SK-N-SH treated with all-trans-retinoic acid at 6 μM for 48 hours (cell line): ENCODE results near the gene CPLX1.

Experiments
- ARNTL ChIP-seq: fragments of 450-650 bp; formaldehyde crosslinking; IDR thresholded peaks from 2 replicates; pipeline ENCODE4 v1.5.0; 2020; ENCODE audit warnings: low read depth, mild to moderate bottlenecking, moderate library complexity, borderline replicate concordance
- CREB5 ChIP-seq: fragments of 250-450 bp; sonication (Bioruptor Pico); IDR thresholded peaks from 2 replicates; pipeline ENCODE4 v1.5.1; 2020; ENCODE audit warnings: low read depth, mild to moderate bottlenecking, moderate library complexity
- CSRNP3 ChIP-seq: fragments of 250-450 bp; sonication (Bioruptor Pico); IDR thresholded peaks from 2 replicates; pipeline ENCODE4 v1.5.1; 2021; ENCODE audit warnings: mild to moderate bottlenecking, moderate library complexity
- ISL1 ChIP-seq: fragments of 250-450 bp; sonication (Bioruptor Pico); IDR thresholded peaks from 2 replicates; pipeline ENCODE4 v2.1.2; 2022; ENCODE audit warnings: mild to moderate bottlenecking, moderate library complexity
- PATZ1 ChIP-seq: fragments of 250-450 bp; sonication (Bioruptor Pico); IDR thresholded peaks from 2 replicates; pipeline ENCODE4 v1.8.0; 2020; ENCODE audit warnings: mild to moderate bottlenecking, moderate library complexity, borderline replicate concordance
- POU6F1 ChIP-seq: fragments of 250-450 bp; sonication (Bioruptor Pico); IDR thresholded peaks from 2 replicates; pipeline ENCODE4 v1.8.0; 2021; ENCODE audit warnings: low read depth, mild to moderate bottlenecking, moderate library complexity, borderline replicate concordance
- PPARA ChIP-seq: fragments of 250-450 bp; sonication (Bioruptor Pico); IDR thresholded peaks from 2 replicates; pipeline ENCODE4 v1.5.0; 2020; ENCODE audit warnings: mild to moderate bottlenecking, borderline replicate concordance
- TOX ChIP-seq: fragments of 250-450 bp; sonication (Bioruptor Pico); IDR thresholded peaks from 2 replicates; pipeline ENCODE4 v1.8.0; 2021; ENCODE audit warnings: mild to moderate bottlenecking, moderate library complexity, borderline replicate concordance
- TSHZ2 ChIP-seq: fragments of 250-450 bp; sonication (Bioruptor Pico); IDR thresholded peaks from 2 replicates; pipeline ENCODE4 v1.5.0; 2020; ENCODE audit warnings: mild to moderate bottlenecking, moderate library complexity
- ZFP3 ChIP-seq: fragments of 250-450 bp; sonication (Bioruptor Pico); IDR thresholded peaks from 2 replicates; pipeline ENCODE4 v1.5.0; 2020; ENCODE audit warnings: mild to moderate bottlenecking, moderate library complexity
- ZFP30 ChIP-seq: fragments of 450-650 bp; formaldehyde crosslinking; IDR thresholded peaks from 2 replicates; pipeline ENCODE4 v1.5.0; 2022; ENCODE audit warnings: mild to moderate bottlenecking, moderate library complexity
- ZNF70 ChIP-seq: fragments of 450-650 bp; formaldehyde crosslinking; IDR thresholded peaks from 2 replicates; pipeline ENCODE4 v1.5.0; 2020; ENCODE audit warnings: mild to moderate bottlenecking, moderate library complexity
- ZNF8 ChIP-seq: fragments of 450-650 bp; formaldehyde crosslinking; IDR thresholded peaks from 2 replicates; pipeline ENCODE4 v1.5.0; 2020; ENCODE audit warnings: mild to moderate bottlenecking, moderate library complexity

GRCh38 chr4:796206-796605 lies 29.7 kb downstream of the CPLX1 start:
- no peak for TF ChIP-seq ZFP3 (CRISPR knock-in tag)
- TF ChIP-seq CREB5: no peak
- no peak for TF ChIP-seq POU6F1
- TF ChIP-seq ARNTL (CRISPR knock-in tag): no peak
- TF ChIP-seq ZNF70 (CRISPR knock-in tag): no peak
- TF ChIP-seq CSRNP3 (CRISPR knock-in tag): no peak
- no peak for TF ChIP-seq TSHZ2 (CRISPR knock-in tag)
- TF ChIP-seq TOX (CRISPR knock-in tag): no peak
- TF ChIP-seq ISL1: no peak
- TF ChIP-seq PPARA (CRISPR knock-in tag): no peak
- TF ChIP-seq PATZ1 (CRISPR knock-in tag): no peak
- TF ChIP-seq ZNF8 (CRISPR knock-in tag): no peak
- no peak for TF ChIP-seq ZFP30 (CRISPR knock-in tag)
